Vagina (tissue), 2 donors: ENCODE measurements around the gene ARHGAP35. TPM values are rescaled to one million over a fixed set of nuclear protein-coding genes. Genes with fewer than 3 reads are reported as not detected.
A peak's percentile ranks its signal among the peaks of the same experiment; 100 is the strongest.

Experiments
- DNase-seq, 2 donors: peaks; one replicate each; pipeline ENCODE4 v3.0.0-alpha.2; 2017; ENCODE audit errors: extremely low spot score in 2 of 2
- H3K27ac ChIP-seq: fragments of 200-600 bp; sonication (generic); one replicate; pipeline ENCODE4 v1.5.1; 2019
- H3K27me3 ChIP-seq: fragments of 200-600 bp; sonication (generic); one replicate; pipeline ENCODE4 v1.5.1; 2019
- H3K36me3 ChIP-seq, 2 donors: fragments of 200-600 bp; sonication (generic); one replicate each; pipeline ENCODE4 v1.5.1; 2017 to 2019
- H3K4me1 ChIP-seq: fragments of 200-600 bp; sonication (generic); one replicate; pipeline ENCODE4 v1.5.1; 2019
- H3K4me3 ChIP-seq, 2 donors: fragments of 200-600 bp; sonication (generic); 1 replicate in 1 of 2; 2 replicates in 1 of 2; pipeline ENCODE4 v1.5.1; 2016 to 2019
- H3K9me3 ChIP-seq: fragments of 200-600 bp; sonication (generic); one replicate; pipeline ENCODE4 v1.5.1; 2019
- CTCF ChIP-seq, 3 experiments: fragments of 450-650 bp in 2 of 3; fragments of 200-600 bp in 1 of 3; sonication (generic) in 1 of 3; IDR thresholded peaks; one replicate each; pipeline ENCODE4 v1.5.1; 2017 to 2019; ENCODE audit warnings: antibody characterized with exemption in 3 of 3, mild to moderate bottlenecking in 2 of 3, moderate library complexity in 2 of 3
- POLR2A ChIP-seq, 2 donors: fragments of 450-650 bp; IDR thresholded peaks; one replicate each; pipeline ENCODE4 v1.6.1; 2017; ENCODE audit warnings: antibody characterized with exemption in 2 of 2, mild to moderate bottlenecking in 2 of 2, moderate library complexity in 2 of 2
- POLR2AphosphoS5 ChIP-seq, 2 donors: sonication (generic); formaldehyde crosslinking; IDR thresholded peaks; one replicate each; pipeline ENCODE4 v1.9.0; 2017; ENCODE audit warnings: antibody characterized with exemption in 2 of 2, mild to moderate bottlenecking in 2 of 2, low read depth in 1 of 2; ENCODE audit not compliant: insufficient read depth in 1 of 2
- intact Hi-C: fragments of 100-400 bp; cut with DNase I; formaldehyde crosslinking; loops from one replicate; pipeline ENCODE4 v1.15.1; 2023
- total RNA-seq: library from RNA; depleted of rRNA; stranded (reverse); fragments of >200 nt; gene quantifications from one replicate; pipeline ENCODE4 v1.2.3, GENCODE V29; 2016

Gene ARHGAP35
- total RNA-seq, 1 donor from 2014 or later: 42.5 TPM

GRCh38 chr19:46900341-46900740 is 39.5 kb downstream of the ARHGAP35 start:
- no peaks in the 10 kb centered on the region for H3K27me3 ChIP-seq
- no peak overlapping the region for H3K4me3 ChIP-seq
- intact Hi-C loops: loop anchor here (5.0 kb wide), 1 partner anchor 38 kb away; the partner anchor contains the start of gene ARHGAP35
- H3K27ac ChIP-seq: no peak overlapping the region
- TF ChIP-seq CTCF (IDR thresholded peaks at IDR 0.05): no peak
- no peak for TF ChIP-seq POLR2A (IDR thresholded peaks at IDR 0.05)
- no peak for TF ChIP-seq POLR2AphosphoS5 (IDR thresholded peaks at IDR 0.05; ENCODE audit: insufficient read depth in 1 of 2, low read depth in 1 of 2)
- peaks cover 72% of the 10 kb centered on the region for H3K4me1 ChIP-seq
- no peaks in the 10 kb centered on the region for H3K36me3 ChIP-seq
- no peaks in the 10 kb centered on the region for H3K9me3 ChIP-seq
- no peak for DNase-seq

- no peak for DNase-seq
- Histone ChIP-seq H3K27me3 (no peaks in the 10 kb centered on the region), H3K27ac (peak overlapping the region; percentile 42), H3K9me3 (no peaks in the 10 kb centered on the region), H3K36me3 (no peaks in the 10 kb centered on the region), H3K4me3 (no peak overlapping the region), H3K4me1 (peaks cover 76% of the 10 kb centered on the region)
- TF ChIP-seq CTCF (IDR thresholded peaks at IDR 0.05): no peak
- TF ChIP-seq POLR2A (IDR thresholded peaks at IDR 0.05): no peak
- no peak for TF ChIP-seq POLR2AphosphoS5 (IDR thresholded peaks at IDR 0.05; ENCODE audit: insufficient read depth in 1 of 2, low read depth in 1 of 2)
- intact Hi-C loops: loop anchor here (5.0 kb wide), 1 partner anchor 40 kb away; the partner anchor contains the start of gene ARHGAP35
Observed at GRCh38 chr19:46901701-46902401, 41.1 kb downstream of the ARHGAP35 start.

- Histone ChIP-seq H3K4me3 (no peak overlapping the region), H3K4me1 (peaks cover 76% of the 10 kb centered on the region), H3K9me3 (no peaks in the 10 kb centered on the region), H3K36me3 (no peaks in the 10 kb centered on the region), H3K27ac (peak overlapping the region; percentile 42), H3K27me3 (no peaks in the 10 kb centered on the region)
- no peak for TF ChIP-seq POLR2A (IDR thresholded peaks at IDR 0.05)
- TF ChIP-seq CTCF (IDR thresholded peaks at IDR 0.05): no peak
- peak in 1 of 2 donors; percentile 70 for TF ChIP-seq POLR2AphosphoS5 (IDR thresholded peaks at IDR 0.05; ENCODE audit: insufficient read depth in 1 of 2, low read depth in 1 of 2)
- DNase-seq: no peak
- intact Hi-C loops: loop anchor here (5.0 kb wide), 1 partner anchor 40 kb away; the partner anchor contains the start of gene ARHGAP35
Observed at GRCh38 chr19:46902402-46902766, 41.6 kb downstream of the ARHGAP35 start.

- Histone ChIP-seq H3K27ac (peak overlapping the region; percentile 45), H3K27me3 (no peaks in the 10 kb centered on the region), H3K9me3 (no peaks in the 10 kb centered on the region), H3K4me1 (peaks cover 82% of the 10 kb centered on the region), H3K36me3 (no peaks in the 10 kb centered on the region), H3K4me3 (no peak overlapping the region)
- intact Hi-C loops: loop anchor here (5.0 kb wide), 1 partner anchor 41 kb away; the partner anchor contains the start of gene ARHGAP35
- TF ChIP-seq POLR2A (IDR thresholded peaks at IDR 0.05) (no peak), POLR2AphosphoS5 (IDR thresholded peaks at IDR 0.05; ENCODE audit: insufficient read depth in 1 of 2, low read depth in 1 of 2) (no peak), CTCF (IDR thresholded peaks at IDR 0.05) (no peak)
- no peak for DNase-seq
Observed at GRCh38 chr19:46903458-46903857, 42.7 kb downstream of the ARHGAP35 start.
